CD4-positive, CD25-positive, alpha-beta regulatory T cell (primary cell): ENCODE data around the gene PKHD1. TPM values are rescaled to one million over a fixed set of nuclear protein-coding genes. Genes with fewer than 3 reads are reported as not detected.

Source experiments
- ATAC-seq, 2 donors: fragments of 150-1000 bp; cut with Tn5 transposase; one replicate each; pipeline ENCODE4 v1.10.0; 2021; ENCODE audit warnings: low read depth in 2 of 2, moderate number of reproducible peaks in 2 of 2, moderate library complexity in 1 of 2
- DNase-seq, 3 donors: peaks; one replicate each; pipeline versions ENCODE4 v3.0.0 to v3.0.0-alpha.2; 2012 to 2022; ENCODE audit warnings: mixed read lengths in 1 of 3
- H3K27ac ChIP-seq: one replicate; pipeline ENCODE4 v1.7.0; 2013; ENCODE audit warnings: mild to moderate bottlenecking, low read length; ENCODE audit not compliant: insufficient read depth, poor library complexity, severe bottlenecking
- H3K27me3 ChIP-seq: one replicate; pipeline ENCODE4 v1.7.0; 2013; ENCODE audit warnings: low read length; ENCODE audit not compliant: control insufficient read depth, insufficient read depth
- H3K36me3 ChIP-seq: one replicate; pipeline ENCODE4 v1.7.0; 2013; ENCODE audit warnings: mild to moderate bottlenecking, low read length, moderate library complexity; ENCODE audit not compliant: control insufficient read depth, insufficient read depth
- H3K4me1 ChIP-seq: 2 replicates; pipeline ENCODE4 v1.7.0; 2013; ENCODE audit warnings: mild to moderate bottlenecking, low read length; ENCODE audit not compliant: insufficient read depth, control insufficient read depth, poor library complexity, severe bottlenecking
- H3K4me3 ChIP-seq: one replicate; pipeline ENCODE4 v1.7.0; 2013; ENCODE audit warnings: low read depth, mild to moderate bottlenecking, low read length, moderate library complexity
- H3K9me3 ChIP-seq, 2 experiments: 1 replicate in 1 of 2; 2 replicates in 1 of 2; pipeline ENCODE4 v1.7.0; 2013; ENCODE audit warnings: low read length in 2 of 2, mild to moderate bottlenecking in 1 of 2, moderate library complexity in 1 of 2; ENCODE audit not compliant: control insufficient read depth in 2 of 2
- H3K27ac Mint-ChIP-seq, 3 donors: one replicate each; pipeline ENCODE4 v1.8.0; 2020 to 2022; ENCODE audit warnings: mild to moderate bottlenecking in 3 of 3, mixed read lengths in 3 of 3, moderate library complexity in 2 of 3
- H3K27me3 Mint-ChIP-seq: one replicate; pipeline ENCODE4 v1.8.0; 2022; ENCODE audit warnings: mild to moderate bottlenecking, mixed read lengths
- H3K36me3 Mint-ChIP-seq: one replicate; pipeline ENCODE4 v1.8.0; 2020; ENCODE audit warnings: mixed read lengths
- H3K4me1 Mint-ChIP-seq, 4 donors: one replicate each; pipeline ENCODE4 v1.8.0; 2020 to 2022; ENCODE audit warnings: mixed read lengths in 4 of 4, mild to moderate bottlenecking in 1 of 4
- H3K4me3 Mint-ChIP-seq, 4 donors: one replicate each; pipeline ENCODE4 v1.8.0; 2020 to 2022; ENCODE audit warnings: mild to moderate bottlenecking in 4 of 4, mixed read lengths in 4 of 4, moderate library complexity in 3 of 4
- H3K9me3 Mint-ChIP-seq, 7 donors: one replicate each; pipeline ENCODE4 v1.8.0; 2020 to 2022; ENCODE audit warnings: mixed read lengths in 7 of 7, mild to moderate bottlenecking in 3 of 7, moderate library complexity in 2 of 7
- polyA plus RNA-seq, 4 donors: library from polyadenylated mRNA; unstranded; fragments of 300-500 nt; fragmentation: Illumina TruSeq; gene quantifications; one replicate each; pipeline ENCODE4 v1.2.3, GENCODE V29; 2021
- total RNA-seq: library from RNA; stranded (reverse); gene quantifications from one replicate; pipeline ENCODE4 v1.2.3, GENCODE V29; 2022

Gene PKHD1
- total and polyA plus RNA-seq, 5 donors from 2014 or later: 0.02 TPM; not detected in 4

DNA sequence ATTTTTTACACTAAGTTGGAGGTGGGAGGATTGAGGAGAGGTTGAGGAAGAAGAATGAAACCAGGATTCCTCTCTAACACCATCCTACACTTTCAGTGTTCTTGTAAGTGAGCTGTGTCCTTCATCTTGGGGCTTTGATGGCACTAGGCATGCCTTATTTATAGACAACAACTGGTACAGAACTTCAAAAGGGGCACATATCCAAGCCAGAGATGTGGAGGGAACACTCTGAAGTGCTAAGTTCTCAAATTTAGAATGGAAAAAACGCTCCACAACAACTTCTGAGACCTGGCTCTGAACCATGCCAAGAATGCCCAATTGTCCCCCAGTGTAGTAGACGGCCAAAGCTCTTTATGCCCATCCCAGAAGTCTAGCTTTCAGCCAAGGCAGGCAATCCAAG is 16.2 kb upstream of the PKHD1 start:
- H3K9me3 Mint-ChIP-seq: peaks cover 0 to 2% (median 0%) of the 10 kb centered on the region in 7 donors
- Histone ChIP-seq H3K36me3 (no peaks in the 10 kb centered on the region), H3K9me3 (no peaks in the 10 kb centered on the region), H3K27ac (no peak overlapping the region), H3K4me1 (no peaks in the 10 kb centered on the region), H3K4me3 (no peak overlapping the region), H3K27me3 (peaks cover 8% of the 10 kb centered on the region)
- H3K4me1 Mint-ChIP-seq: no peaks in the 10 kb centered on the region
- ATAC-seq: no peak
- peaks cover 13% of the 10 kb centered on the region for H3K27me3 Mint-ChIP-seq
- H3K36me3 Mint-ChIP-seq: no peaks in the 10 kb centered on the region
- H3K27ac Mint-ChIP-seq: no peak overlapping the region
- H3K4me3 Mint-ChIP-seq: no peak overlapping the region
- no peak for DNase-seq

DNA sequence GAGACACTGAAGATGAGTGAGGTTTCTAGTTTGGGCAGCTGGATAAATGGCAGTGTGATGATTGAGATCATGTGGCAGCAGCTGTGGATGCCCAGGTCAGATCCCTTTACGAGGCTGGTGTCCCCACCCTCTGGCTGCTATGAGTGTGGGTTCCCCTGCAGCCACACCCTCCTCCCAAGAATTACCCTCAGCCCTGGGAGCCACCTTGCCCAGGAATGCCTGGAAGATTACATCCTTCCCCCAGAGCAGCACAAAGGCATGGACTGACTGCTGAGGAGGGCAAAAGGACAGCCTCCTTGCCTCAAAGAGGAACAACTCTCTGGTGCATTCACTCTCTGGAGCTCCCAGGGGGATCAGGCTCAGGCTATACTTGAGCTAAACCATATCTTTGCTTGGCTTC is 15.0 kb upstream of the PKHD1 start:
- DNase-seq (no peak), ATAC-seq (no peak)
- Mint-ChIP-seq H3K4me3 (no peak overlapping the region), H3K27ac (no peak overlapping the region), H3K4me1 (no peaks in the 10 kb centered on the region), H3K9me3 (peaks cover 0 to 3% (median 0%) of the 10 kb centered on the region in 7 donors), H3K27me3 (peaks cover 19% of the 10 kb centered on the region), H3K36me3 (no peaks in the 10 kb centered on the region)
- Histone ChIP-seq H3K27ac (no peak overlapping the region), H3K4me1 (no peaks in the 10 kb centered on the region), H3K36me3 (no peaks in the 10 kb centered on the region), H3K27me3 (peaks cover 8% of the 10 kb centered on the region), H3K4me3 (no peak overlapping the region), H3K9me3 (no peaks in the 10 kb centered on the region)

DNA sequence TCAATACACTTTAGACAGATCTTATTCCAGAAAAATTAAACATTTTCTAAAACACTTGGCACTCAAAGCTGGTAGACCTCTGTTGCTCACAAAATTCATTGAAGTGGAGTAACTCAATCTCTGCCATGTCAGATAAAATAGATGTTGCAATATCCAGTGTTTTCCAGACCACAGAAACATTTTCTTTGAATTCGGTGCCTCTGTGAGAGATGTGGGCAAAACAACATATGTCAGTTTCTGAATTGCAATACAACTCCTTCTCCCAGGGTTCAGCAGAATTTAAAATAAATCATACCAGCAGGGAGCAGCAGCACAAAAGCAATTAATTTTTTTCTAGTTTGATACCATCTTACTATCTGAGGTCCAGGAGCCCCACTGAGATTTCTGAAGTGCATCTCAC is 11.3 kb upstream of the PKHD1 start:
- Histone ChIP-seq H3K27ac (no peak overlapping the region), H3K4me1 (no peaks in the 10 kb centered on the region), H3K9me3 (no peaks in the 10 kb centered on the region), H3K27me3 (peaks cover 8% of the 10 kb centered on the region), H3K36me3 (no peaks in the 10 kb centered on the region), H3K4me3 (no peak overlapping the region)
- Mint-ChIP-seq H3K4me1 (no peaks in the 10 kb centered on the region), H3K36me3 (no peaks in the 10 kb centered on the region), H3K4me3 (no peak overlapping the region), H3K27me3 (peaks cover 23% of the 10 kb centered on the region), H3K27ac (no peak overlapping the region), H3K9me3 (peaks cover 0 to 10% (median 3%) of the 10 kb centered on the region in 7 donors)
- DNase-seq (no peak), ATAC-seq (no peak)

DNA sequence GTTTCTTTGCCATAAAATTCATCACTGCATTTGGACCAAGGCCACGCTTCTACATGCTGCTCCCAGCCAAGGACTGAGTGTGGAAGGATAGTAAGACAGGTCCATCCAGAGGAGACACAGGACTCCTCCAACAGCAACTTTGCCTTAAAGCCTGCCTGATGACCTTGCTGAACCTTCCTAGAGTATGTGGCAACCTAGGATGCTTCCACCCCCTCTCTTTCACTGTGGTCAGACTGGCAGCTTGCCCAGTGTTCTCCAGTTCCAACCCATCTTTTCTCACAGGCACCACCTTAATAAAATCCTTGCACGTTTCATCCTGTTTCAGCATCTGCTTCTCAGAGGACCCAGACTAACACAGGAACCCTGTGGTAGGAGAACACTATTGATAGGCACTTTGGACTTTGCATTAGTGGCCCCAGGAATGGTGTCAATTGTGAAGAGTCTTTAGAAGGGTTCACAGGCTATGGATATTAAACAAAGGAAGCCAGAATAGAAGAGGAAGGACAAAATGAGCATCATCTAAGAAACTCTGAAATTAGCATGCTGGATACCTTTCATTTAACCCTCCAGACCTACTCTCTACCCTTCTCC is 2.4 kb upstream of the PKHD1 start:
- H3K27me3 Mint-ChIP-seq: peaks cover 14% of the 10 kb centered on the region
- peaks cover 0 to 4% (median 0%) of the 10 kb centered on the region in 7 donors for H3K9me3 Mint-ChIP-seq
- Histone ChIP-seq H3K36me3 (no peaks in the 10 kb centered on the region), H3K9me3 (no peaks in the 10 kb centered on the region), H3K27me3 (no peaks in the 10 kb centered on the region), H3K27ac (no peak overlapping the region), H3K4me1 (no peaks in the 10 kb centered on the region), H3K4me3 (no peak overlapping the region)
- ATAC-seq: no peak
- no peak overlapping the region for H3K27ac Mint-ChIP-seq
- no peak for DNase-seq
- H3K36me3 Mint-ChIP-seq: no peaks in the 10 kb centered on the region
- no peak overlapping the region for H3K4me3 Mint-ChIP-seq
- no peaks in the 10 kb centered on the region for H3K4me1 Mint-ChIP-seq

DNA sequence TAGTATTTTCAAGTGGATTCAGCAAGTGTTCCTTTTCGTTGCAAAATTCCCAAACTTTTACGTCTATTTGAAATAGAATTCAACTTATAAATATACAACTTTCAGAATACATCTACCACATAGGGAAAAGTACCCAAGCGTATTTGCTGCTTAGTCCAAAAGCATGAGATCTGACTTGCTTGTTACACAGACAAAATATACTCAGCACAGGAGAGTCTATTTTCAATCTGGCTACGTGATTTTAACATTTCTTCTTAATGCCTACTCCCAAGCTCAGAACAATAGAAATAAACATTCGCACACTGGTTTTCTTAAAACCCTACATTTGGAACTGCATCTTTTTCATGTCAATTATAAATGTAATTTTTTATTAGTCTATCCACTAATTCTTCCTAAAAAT is 672 bp downstream of the PKHD1 start:
- H3K4me3 ChIP-seq: no peak overlapping the region

DNA sequence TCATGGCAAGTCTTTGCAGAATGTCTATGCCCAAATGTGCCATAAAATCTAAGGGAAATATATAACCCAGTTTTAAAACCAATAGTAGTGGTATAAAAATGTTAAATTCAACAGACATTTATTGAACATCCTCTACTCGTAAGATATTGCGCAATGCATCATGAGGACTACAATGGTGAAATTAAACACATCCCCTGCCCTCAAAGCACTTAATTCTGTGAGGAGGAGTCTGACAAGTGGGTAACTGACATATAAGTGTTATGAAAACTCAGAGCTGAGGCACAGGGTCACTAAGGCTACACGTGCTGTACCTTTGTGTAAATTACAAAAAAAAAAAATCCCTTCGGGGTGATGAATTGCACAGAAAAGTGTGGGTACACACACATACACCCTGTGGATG is 6.2 kb downstream of the PKHD1 start:
- ATAC-seq: no peak
- no peak overlapping the region for H3K4me3 ChIP-seq
- no peaks in the 10 kb centered on the region for H3K9me3 Mint-ChIP-seq

More for the DNA sequence above, 672 bp downstream of the PKHD1 start:
- Mint-ChIP-seq H3K4me3 (no peak overlapping the region), H3K4me1 (no peaks in the 10 kb centered on the region), H3K9me3 (no peaks in the 10 kb centered on the region), H3K27me3 (peaks cover 19% of the 10 kb centered on the region), H3K36me3 (no peaks in the 10 kb centered on the region), H3K27ac (no peak overlapping the region)
- H3K27me3 ChIP-seq: peaks cover 3% of the 10 kb centered on the region
- H3K4me1 ChIP-seq: no peaks in the 10 kb centered on the region
- H3K9me3 ChIP-seq: no peaks in the 10 kb centered on the region
- no peak overlapping the region for H3K27ac ChIP-seq
- ATAC-seq: no peak
- DNase-seq: no peak
- H3K36me3 ChIP-seq: no peaks in the 10 kb centered on the region

DNA sequence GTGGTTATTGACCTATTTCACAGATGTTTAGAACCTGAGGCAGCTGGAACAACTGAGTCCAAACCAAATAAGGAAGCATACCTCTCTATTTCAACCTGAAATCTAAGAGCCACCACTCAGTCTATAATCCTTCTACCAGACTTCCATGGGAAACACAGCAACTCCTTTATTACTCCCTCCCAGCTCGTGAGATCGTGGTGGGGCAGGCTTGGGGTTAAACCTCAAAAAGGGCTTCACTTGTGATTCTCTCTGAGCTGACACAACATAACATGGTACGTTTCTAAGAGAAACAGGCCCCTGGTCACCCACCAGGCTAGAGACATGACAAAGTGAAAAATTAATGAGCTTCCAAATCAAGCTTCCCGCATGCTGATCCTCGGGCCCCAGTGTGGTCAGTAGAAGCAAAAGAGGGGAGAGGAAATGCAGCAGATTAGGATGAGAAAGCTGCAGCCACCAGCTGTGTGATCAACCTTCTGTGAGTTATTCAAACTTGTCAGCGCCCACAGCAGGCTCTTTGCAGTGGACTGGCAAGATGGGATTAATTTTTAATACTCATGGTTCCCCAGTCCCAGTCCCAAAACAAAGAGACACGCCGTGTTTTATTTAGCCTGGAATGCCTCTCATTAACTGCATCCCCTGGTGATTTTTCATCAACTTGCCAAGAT is 9.3 kb downstream of the PKHD1 start:
- H3K27me3 Mint-ChIP-seq: peaks cover 38% of the 10 kb centered on the region
- no peaks in the 10 kb centered on the region for H3K36me3 Mint-ChIP-seq
- ATAC-seq (no peak), DNase-seq (no peak)
- H3K27me3 ChIP-seq: peaks cover 5% of the 10 kb centered on the region
- H3K27ac ChIP-seq: no peak overlapping the region
- peak overlapping the region in 1 of 3 donors; percentile 45 for H3K27ac Mint-ChIP-seq
- H3K9me3 ChIP-seq: no peaks in the 10 kb centered on the region
- no peaks in the 10 kb centered on the region for H3K4me1 Mint-ChIP-seq
- no peaks in the 10 kb centered on the region for H3K36me3 ChIP-seq
- no peaks in the 10 kb centered on the region for H3K4me1 ChIP-seq
- no peak overlapping the region for H3K4me3 ChIP-seq
- H3K9me3 Mint-ChIP-seq: no peaks in the 10 kb centered on the region
- no peak overlapping the region for H3K4me3 Mint-ChIP-seq

More for the DNA sequence above, 6.2 kb downstream of the PKHD1 start:
- H3K4me3 Mint-ChIP-seq: no peak overlapping the region
- Histone ChIP-seq H3K27me3 (peaks cover 5% of the 10 kb centered on the region), H3K4me1 (no peaks in the 10 kb centered on the region), H3K9me3 (no peaks in the 10 kb centered on the region), H3K36me3 (no peaks in the 10 kb centered on the region), H3K27ac (no peak overlapping the region)
- no peaks in the 10 kb centered on the region for H3K36me3 Mint-ChIP-seq
- no peak overlapping the region for H3K27ac Mint-ChIP-seq
- no peaks in the 10 kb centered on the region for H3K4me1 Mint-ChIP-seq
- peaks cover 25% of the 10 kb centered on the region for H3K27me3 Mint-ChIP-seq
- no peak for DNase-seq
